Body of pancreas (tissue), 4 donors: ENCODE data around the gene TADA2B. TPM values are rescaled to one million over a fixed set of nuclear protein-coding genes. Genes with fewer than 3 reads are reported as not detected.

Experiments used
- ATAC-seq: fragments of 150-250 bp; one replicate; pipeline ENCODE4 v1.9.1; 2016
- DNase-seq, 4 donors: peaks; one replicate each; pipeline ENCODE4 v3.0.0-alpha.2; 2019
- H3K27ac ChIP-seq, 4 donors: fragments of 200-600 bp; sonication (generic); 1 replicate in 3 of 4; 2 replicates in 1 of 4; pipeline versions ENCODE4 v1.5.1 to v1.6.1; 2016 to 2019; ENCODE audit warnings: mild to moderate bottlenecking in 1 of 4, mixed read lengths in 1 of 4, moderate library complexity in 1 of 4
- H3K27me3 ChIP-seq, 2 donors: fragments of 200-600 bp; sonication (generic); one replicate each; pipeline ENCODE4 v1.6.0; 2016; ENCODE audit warnings: mild to moderate bottlenecking in 1 of 2
- H3K36me3 ChIP-seq, 2 donors: fragments of 200-600 bp; sonication (generic); replicated peaks in 1 of 2; 2 replicates each; pipeline ENCODE4 v1.5.1; 2016; ENCODE audit warnings: low read depth in 2 of 2; ENCODE audit not compliant: insufficient read depth in 1 of 2
- H3K4me1 ChIP-seq: fragments of 200-600 bp; sonication (generic); one replicate; pipeline ENCODE4 v1.6.0; 2016
- H3K4me3 ChIP-seq, 2 donors: fragments of 200-600 bp; sonication (generic); 1 replicate in 1 of 2; 2 replicates in 1 of 2; pipeline ENCODE4 v1.5.1; 2016 to 2019
- H3K9me3 ChIP-seq, 3 donors: fragments of 200-600 bp; sonication (generic); 1 replicate in 2 of 3; 2 replicates in 1 of 3; pipeline ENCODE4 v1.5.1; 2016
- CTCF ChIP-seq, 7 experiments: fragments of 450-650 bp in 4 of 7; fragments of 200-600 bp in 3 of 7; sonication (generic) in 3 of 7; IDR thresholded peaks; one replicate each; pipeline ENCODE4 v1.5.1; 2016 to 2019; ENCODE audit warnings: antibody characterized with exemption in 7 of 7
- POLR2A ChIP-seq, 3 donors: fragments of 450-650 bp; IDR thresholded peaks; one replicate each; pipeline ENCODE4 v1.6.1; 2016; ENCODE audit warnings: antibody characterized with exemption in 3 of 3, mild to moderate bottlenecking in 2 of 3
- WGBS, 2 donors: methylation state at CpG; one replicate each; pipeline ENCODE4 v1.1.5; 2017; 5-methylcytosine and 5-hydroxymethylcytosine counted together
- intact Hi-C: fragments of 100-400 bp; cut with DNase I; formaldehyde crosslinking; loops from one replicate; pipeline ENCODE4 v1.15.1; 2023
- total RNA-seq, 2 donors: library from RNA; depleted of rRNA; stranded (reverse); fragments of >200 nt; gene quantifications; one replicate each; pipeline ENCODE4 v1.1.0, GENCODE V29; 2016

The TADA2B gene, protein sequence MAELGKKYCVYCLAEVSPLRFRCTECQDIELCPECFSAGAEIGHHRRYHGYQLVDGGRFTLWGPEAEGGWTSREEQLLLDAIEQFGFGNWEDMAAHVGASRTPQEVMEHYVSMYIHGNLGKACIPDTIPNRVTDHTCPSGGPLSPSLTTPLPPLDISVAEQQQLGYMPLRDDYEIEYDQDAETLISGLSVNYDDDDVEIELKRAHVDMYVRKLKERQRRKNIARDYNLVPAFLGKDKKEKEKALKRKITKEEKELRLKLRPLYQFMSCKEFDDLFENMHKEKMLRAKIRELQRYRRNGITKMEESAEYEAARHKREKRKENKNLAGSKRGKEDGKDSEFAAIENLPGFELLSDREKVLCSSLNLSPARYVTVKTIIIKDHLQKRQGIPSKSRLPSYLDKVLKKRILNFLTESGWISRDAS
- 10 to 100 TPM; 18.1 to 20.0 TPM for total RNA-seq

DNA sequence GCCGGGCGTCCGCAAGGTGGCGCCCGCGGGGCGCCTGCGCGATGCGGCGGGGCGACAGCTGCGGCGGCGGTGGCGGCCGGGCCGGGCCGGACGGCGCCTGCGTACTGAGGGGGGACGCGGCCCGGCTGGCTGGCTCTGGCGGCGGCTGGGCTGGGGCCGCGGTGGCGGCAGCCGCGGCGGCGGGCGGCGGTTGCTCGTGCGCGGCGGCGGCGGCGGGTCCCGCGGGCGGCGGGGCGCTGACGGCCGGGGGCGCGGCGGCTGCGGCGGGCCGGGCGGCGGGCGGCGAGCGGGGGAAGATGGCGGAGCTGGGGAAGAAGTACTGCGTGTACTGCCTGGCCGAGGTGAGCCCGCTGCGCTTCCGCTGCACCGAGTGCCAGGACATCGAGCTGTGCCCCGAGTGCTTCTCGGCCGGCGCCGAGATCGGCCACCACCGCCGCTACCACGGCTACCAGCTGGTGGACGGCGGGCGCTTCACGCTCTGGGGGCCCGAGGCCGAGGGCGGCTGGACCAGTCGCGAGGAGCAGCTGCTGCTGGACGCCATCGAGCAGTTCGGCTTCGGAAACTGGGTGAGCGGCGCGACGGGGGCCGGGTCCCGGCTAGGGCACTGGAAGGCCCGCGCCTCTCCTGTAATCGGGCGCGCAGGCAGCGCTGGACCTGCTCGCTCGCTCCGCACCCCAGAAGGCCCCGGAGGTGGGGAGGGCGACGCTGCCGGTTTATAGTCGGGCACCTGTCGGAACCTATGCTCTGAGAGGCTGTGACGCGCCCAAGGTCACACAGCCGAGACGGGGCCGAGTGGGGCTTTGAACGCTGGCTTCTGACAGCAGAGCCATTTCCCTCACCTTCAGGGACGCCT lies at the start of gene TADA2B:
TADA2B (plus strand) TSS at position 89 of the 853 bp plus-strand sequence; CDS start at position 297, 208 bp downstream.
- TF ChIP-seq CTCF (IDR thresholded peaks at IDR 0.05) (peak in 1 of 7 experiments; percentile 50), POLR2A (IDR thresholded peaks at IDR 0.05) (peak; percentile 37 to 71 (median 66))
- Histone ChIP-seq H3K36me3 (no peaks in the 10 kb centered on the region), H3K9me3 (no peaks in the 10 kb centered on the region), H3K27ac (peak within 1 kb of the TSS; percentile 89 to 96 (median 92)), H3K4me1 (peaks cover 49% of the 10 kb centered on the region), H3K4me3 (peak within 1 kb of the TSS; percentile 82 to 92), H3K27me3 (no peaks in the 10 kb centered on the region)
- DNase-seq (peak; percentile 58 to 66 (median 62)), ATAC-seq (peak; percentile 15)
- intact Hi-C loops = no loop called here
- WGBS, 2 donors = 0% methylated on average over 98 of the region's 119 CpGs; no CpG with 5 or more reads in 1 of the 2 donors

- H3K27ac ChIP-seq = no peak overlapping the region
- no peaks in the 10 kb centered on the region for H3K9me3 ChIP-seq
- H3K4me1 ChIP-seq = peaks cover 19% of the 10 kb centered on the region
- peaks cover 0 to 29% of the 10 kb centered on the region in 2 donors for H3K36me3 ChIP-seq
- WGBS, 2 donors = 89 to 96% methylated on average over 12 of the region's 12 CpGs
- ATAC-seq = no peak
- H3K4me3 ChIP-seq = no peak overlapping the region
- intact Hi-C loops = no loop called here
- no peak for TF ChIP-seq CTCF (IDR thresholded peaks at IDR 0.05)
- TF ChIP-seq POLR2A (IDR thresholded peaks at IDR 0.05) = no peak
- no peaks in the 10 kb centered on the region for H3K27me3 ChIP-seq
- DNase-seq = no peak
Measured at GRCh38 chr4:6996481-6996880, 46.7 kb upstream of the TADA2B start.

GRCh38 chr4:6999172-7000086 lies 43.7 kb upstream of the TADA2B start:
- Histone ChIP-seq H3K4me3 (no peak overlapping the region), H3K27me3 (no peaks in the 10 kb centered on the region), H3K27ac (no peak overlapping the region), H3K4me1 (no peaks in the 10 kb centered on the region), H3K9me3 (no peaks in the 10 kb centered on the region), H3K36me3 (peaks cover 0 to 33% of the 10 kb centered on the region in 2 donors)
- 77 to 84% methylated on average over 14 of the region's 14 CpGs for WGBS, 2 donors
- DNase-seq (no peak), ATAC-seq (no peak)
- intact Hi-C loops = no loop called here
- TF ChIP-seq CTCF (IDR thresholded peaks at IDR 0.05) (no peak), POLR2A (IDR thresholded peaks at IDR 0.05) (no peak)

DNA sequence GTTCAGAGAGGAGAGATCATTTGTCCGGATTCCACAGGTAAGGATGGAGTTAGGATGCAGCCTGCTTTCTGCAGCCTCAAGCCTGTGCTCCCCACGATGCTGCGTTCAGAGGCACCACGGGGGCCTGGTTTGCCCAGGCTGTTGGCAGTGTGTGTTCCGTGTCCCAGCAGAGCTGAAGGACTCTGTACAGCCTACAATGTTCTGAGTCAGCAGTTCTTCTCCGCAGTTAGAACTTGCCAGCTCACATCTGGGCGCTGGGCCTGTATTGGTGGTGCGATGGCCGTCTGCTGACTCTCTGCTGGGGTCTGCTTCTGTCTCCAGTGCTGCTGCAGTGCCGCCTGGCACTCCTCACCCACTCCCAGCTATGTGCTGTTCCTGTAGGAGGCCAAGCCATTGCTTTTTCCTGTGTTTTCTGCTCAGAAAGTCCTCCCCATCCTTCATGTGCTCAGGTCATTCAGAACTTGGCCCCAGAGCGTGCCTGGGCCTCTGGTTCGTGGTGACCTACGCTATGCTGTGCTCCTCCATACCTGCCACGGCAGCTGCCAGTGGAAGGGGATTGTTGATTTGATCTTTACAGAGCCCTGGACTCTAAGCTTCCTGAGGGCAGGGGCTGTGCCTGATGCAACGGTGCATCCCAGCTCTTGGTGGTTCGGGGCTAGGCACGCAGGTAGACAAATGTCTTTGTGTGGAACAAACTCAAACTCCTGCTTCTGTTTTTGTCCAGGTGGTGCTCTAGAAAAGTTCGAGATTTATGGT lies 42.6 kb upstream of the TADA2B start:
- Histone ChIP-seq H3K27ac (no peak overlapping the region), H3K4me1 (no peaks in the 10 kb centered on the region), H3K4me3 (no peak overlapping the region), H3K36me3 (peaks cover 0 to 33% of the 10 kb centered on the region in 2 donors), H3K27me3 (no peaks in the 10 kb centered on the region), H3K9me3 (no peaks in the 10 kb centered on the region)
- intact Hi-C loops = no loop called here
- DNase-seq = no peak
- TF ChIP-seq POLR2A (IDR thresholded peaks at IDR 0.05) = no peak
- 94 to 95% methylated on average over 14 to 18 of the region's 18 CpGs for WGBS, 2 donors
- ATAC-seq = no peak
